K562 (cell line): Measurements from ENCODE around the gene PTPN5. TPM values are rescaled to one million over a fixed set of nuclear protein-coding genes. Genes with fewer than 3 reads are reported as not detected.

ENCODE experiments used
- CBX8 ChIP-seq: fragments of 200-600 bp; sonication (generic); IDR thresholded peaks from 2 replicates; pipeline ENCODE4 v1.6.1; 2012; ENCODE audit warnings: borderline replicate concordance, mixed run types, low read depth, mild to moderate bottlenecking, moderate library complexity, mixed read lengths, low read length, control low read depth, inconsistent platforms; ENCODE audit not compliant: poor library complexity, severe bottlenecking; ENCODE audit errors: extremely low read depth
- HNRNPLL ChIP-seq: fragments of 200-400 bp; formaldehyde crosslinking; IDR thresholded peaks from 2 replicates; pipeline ENCODE4 v1.6.1; 2017; ENCODE audit warnings: low read length, low read depth, mild to moderate bottlenecking; ENCODE audit not compliant: poor library complexity, severe bottlenecking
- MCM7 ChIP-seq, 2 experiments: fragments of 450-650 bp; IDR thresholded peaks; 2 replicates each; pipeline ENCODE4 v1.6.1; 2016 to 2018
- POLR2A ChIP-seq: fragments of 450-650 bp; conservative IDR thresholded peaks from 2 replicates; pipeline ENCODE4 v1.6.1; 2016
- RBBP5 ChIP-seq: fragments of 200-600 bp; sonication (generic); IDR thresholded peaks from 2 replicates; pipeline ENCODE4 v1.6.1; 2012; ENCODE audit warnings: borderline replicate concordance, mild to moderate bottlenecking, low read length, control low read depth, inconsistent platforms; ENCODE audit not compliant: insufficient read depth, poor library complexity, severe bottlenecking
- RBM17 ChIP-seq: fragments of 200-400 bp; formaldehyde crosslinking; IDR thresholded peaks from 2 replicates; pipeline ENCODE4 v1.6.1; 2017; ENCODE audit warnings: low read depth, mild to moderate bottlenecking, low read length, borderline replicate concordance
- RBM39 ChIP-seq: fragments of 200-400 bp; formaldehyde crosslinking; optimal IDR thresholded peaks from 2 replicates; pipeline ENCODE3; 2018; ENCODE audit warnings: low read depth, low read length
- RNF2 ChIP-seq: sonication (generic); IDR thresholded peaks from 2 replicates; pipeline ENCODE4 v1.6.1; 2016
- SMC3 ChIP-seq: conservative IDR thresholded peaks from 2 replicates; pipeline ENCODE4 v1.6.1; 2011; ENCODE audit warnings: low read depth, low read length, improper control_type of control experiment; ENCODE audit not compliant: insufficient read depth
- SP2 ChIP-seq: IDR thresholded peaks from 2 replicates; pipeline ENCODE4 v1.6.1; 2011; ENCODE audit warnings: mild to moderate bottlenecking, low read depth, low read length, moderate library complexity; ENCODE audit not compliant: poor library complexity, severe bottlenecking; ENCODE audit errors: extremely low read depth
- SRSF7 ChIP-seq: fragments of 200-400 bp; formaldehyde crosslinking; optimal IDR thresholded peaks from 2 replicates; pipeline ENCODE3; 2017; ENCODE audit warnings: mild to moderate bottlenecking, low read depth, low read length
- TFAM ChIP-seq: fragments of 250-450 bp; sonication (Bioruptor Pico); conservative IDR thresholded peaks from 2 replicates; pipeline ENCODE4 v1.5.0; 2021; ENCODE audit warnings: mild to moderate bottlenecking, moderate library complexity
- ZFP36 ChIP-seq: fragments of 150-350 bp; IDR thresholded peaks from 2 replicates; pipeline ENCODE4 v1.6.1; 2018; ENCODE audit warnings: low read length, low read depth; ENCODE audit not compliant: partially characterized antibody
- polyA plus RNA-seq, 8 experiments: library from polyadenylated mRNA; depleted of rRNA in 4 of 8; stranded (reverse) in 5 of 8; unstranded in 3 of 8; fragments of >200 nt; fragmentation: Nextera tagmentation in 2 of 8; fragmentation: Illumina TruSeq in 1 of 8; extraction: Ambion mirVana in 2 of 8; extraction: Trizol in 1 of 8; gene quantifications; 2 replicates each; pipeline versions ENCODE4 v1.2.1 to v1.2.3, GENCODE V29; 2011 to 2014; ENCODE audit warnings: inconsistent platforms in 1 of 8, missing spikeins in 1 of 8
- total RNA-seq, 7 experiments: library from RNA; depleted of rRNA in 6 of 7; stranded (reverse); fragments of >200 nt in 6 of 7; fragmentation: Illumina TruSeq in 2 of 7; extraction: Trizol in 2 of 7; gene quantifications; 2 replicates each; pipeline versions ENCODE4 v1.2.1 to v1.2.3, GENCODE V29; 2011 to 2021; ENCODE audit warnings: low replicate concordance in 1 of 7
- TF ChIP-seq, protein P1 (sequence below): IDR thresholded peaks from 2 replicates; pipeline ENCODE4 v1.6.1; 2016; ENCODE audit warnings: missing genetic modification characterization, missing compliant biosample characterization
- TF ChIP-seq, protein P2 (sequence below): fragments of 450-650 bp; IDR thresholded peaks from 2 replicates; pipeline ENCODE4 v1.6.1; 2017; ENCODE audit warnings: antibody characterized with exemption, mild to moderate bottlenecking
- TF ChIP-seq, protein P3 (sequence below): fragments of 450-650 bp; IDR thresholded peaks from 2 replicates; pipeline ENCODE4 v1.6.1; 2016; ENCODE audit warnings: borderline replicate concordance
- TF ChIP-seq, protein P4 (sequence below), 2 experiments: fragments of 450-650 bp in 1 of 2; sonication (generic) in 1 of 2; formaldehyde crosslinking; conservative IDR thresholded peaks; 2 replicates each; pipeline versions ENCODE4 v1.4.0 to v1.8.1; 2020 to 2022; ENCODE audit warnings: mild to moderate bottlenecking in 1 of 2, missing genetic modification reagents in 1 of 2

Gene PTPN5
- total and polyA plus RNA-seq, 9 of the 15 experiments (the other 6 are each of a cell fraction or from before 2014, with no cell fraction given): not detected

DNA sequence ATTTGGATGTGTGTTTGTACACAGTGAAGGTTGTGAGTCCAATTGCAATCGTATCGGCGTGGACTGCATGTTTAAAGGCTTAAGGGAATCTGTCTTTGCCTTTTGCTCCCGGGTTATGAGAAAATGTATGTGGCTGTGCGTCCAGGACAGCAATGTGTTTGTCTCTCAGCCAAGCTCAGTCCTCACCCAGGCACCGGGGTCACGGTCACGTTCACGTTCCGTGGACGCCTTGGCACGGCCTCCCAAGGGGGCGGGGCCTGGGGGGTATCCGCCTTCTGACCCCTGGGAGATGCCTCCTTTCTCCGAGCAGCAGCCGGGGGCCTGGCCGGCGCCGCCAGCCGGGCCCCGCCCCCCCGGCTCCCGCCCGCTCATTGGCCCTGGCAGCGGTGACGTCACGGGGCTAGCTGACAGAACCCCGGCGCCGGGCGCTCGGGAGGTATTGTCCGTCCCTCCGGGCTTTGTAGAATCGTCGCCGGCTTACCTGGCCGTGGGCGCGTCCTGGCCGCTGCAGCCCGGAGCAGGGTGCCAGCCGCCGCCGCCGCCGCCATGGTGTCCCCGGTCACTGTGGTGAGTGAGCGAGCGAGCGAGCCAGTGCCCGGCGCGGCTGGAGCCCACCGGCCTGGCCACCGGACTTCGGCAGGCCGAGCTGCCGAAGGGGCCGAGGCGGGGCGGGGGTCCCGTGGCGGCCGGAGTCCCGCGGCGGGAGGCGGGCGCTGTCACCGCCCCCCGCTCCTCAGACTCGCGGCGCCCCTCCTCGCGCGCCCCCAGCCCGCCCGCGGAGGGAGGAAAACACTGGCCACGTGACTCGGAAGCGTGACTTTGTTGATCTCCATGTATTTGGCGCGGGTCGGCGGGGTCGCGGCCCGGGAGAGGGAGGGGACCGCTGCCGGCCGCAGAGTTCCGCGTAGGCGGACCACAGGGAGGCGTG is 93.0 kb downstream of the PTPN5 start, which contains the start of gene TMEM86A (continued):
- TF ChIP-seq RBM39: no peak
- TF ChIP-seq CBX8: no peak
- TF ChIP-seq POLR2A: peak; percentile 61
- TF ChIP-seq, protein P1, sequence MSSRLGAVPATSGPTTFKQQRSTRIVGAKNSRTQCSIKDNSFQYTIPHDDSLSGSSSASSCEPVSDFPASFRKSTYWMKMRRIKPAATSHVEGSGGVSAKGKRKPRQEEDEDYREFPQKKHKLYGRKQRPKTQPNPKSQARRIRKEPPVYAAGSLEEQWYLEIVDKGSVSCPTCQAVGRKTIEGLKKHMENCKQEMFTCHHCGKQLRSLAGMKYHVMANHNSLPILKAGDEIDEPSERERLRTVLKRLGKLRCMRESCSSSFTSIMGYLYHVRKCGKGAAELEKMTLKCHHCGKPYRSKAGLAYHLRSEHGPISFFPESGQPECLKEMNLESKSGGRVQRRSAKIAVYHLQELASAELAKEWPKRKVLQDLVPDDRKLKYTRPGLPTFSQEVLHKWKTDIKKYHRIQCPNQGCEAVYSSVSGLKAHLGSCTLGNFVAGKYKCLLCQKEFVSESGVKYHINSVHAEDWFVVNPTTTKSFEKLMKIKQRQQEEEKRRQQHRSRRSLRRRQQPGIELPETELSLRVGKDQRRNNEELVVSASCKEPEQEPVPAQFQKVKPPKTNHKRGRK (tag): no peak
- no peak for TF ChIP-seq MCM7 (IDR thresholded peaks at IDR 0.05)
- TF ChIP-seq, protein P2, sequence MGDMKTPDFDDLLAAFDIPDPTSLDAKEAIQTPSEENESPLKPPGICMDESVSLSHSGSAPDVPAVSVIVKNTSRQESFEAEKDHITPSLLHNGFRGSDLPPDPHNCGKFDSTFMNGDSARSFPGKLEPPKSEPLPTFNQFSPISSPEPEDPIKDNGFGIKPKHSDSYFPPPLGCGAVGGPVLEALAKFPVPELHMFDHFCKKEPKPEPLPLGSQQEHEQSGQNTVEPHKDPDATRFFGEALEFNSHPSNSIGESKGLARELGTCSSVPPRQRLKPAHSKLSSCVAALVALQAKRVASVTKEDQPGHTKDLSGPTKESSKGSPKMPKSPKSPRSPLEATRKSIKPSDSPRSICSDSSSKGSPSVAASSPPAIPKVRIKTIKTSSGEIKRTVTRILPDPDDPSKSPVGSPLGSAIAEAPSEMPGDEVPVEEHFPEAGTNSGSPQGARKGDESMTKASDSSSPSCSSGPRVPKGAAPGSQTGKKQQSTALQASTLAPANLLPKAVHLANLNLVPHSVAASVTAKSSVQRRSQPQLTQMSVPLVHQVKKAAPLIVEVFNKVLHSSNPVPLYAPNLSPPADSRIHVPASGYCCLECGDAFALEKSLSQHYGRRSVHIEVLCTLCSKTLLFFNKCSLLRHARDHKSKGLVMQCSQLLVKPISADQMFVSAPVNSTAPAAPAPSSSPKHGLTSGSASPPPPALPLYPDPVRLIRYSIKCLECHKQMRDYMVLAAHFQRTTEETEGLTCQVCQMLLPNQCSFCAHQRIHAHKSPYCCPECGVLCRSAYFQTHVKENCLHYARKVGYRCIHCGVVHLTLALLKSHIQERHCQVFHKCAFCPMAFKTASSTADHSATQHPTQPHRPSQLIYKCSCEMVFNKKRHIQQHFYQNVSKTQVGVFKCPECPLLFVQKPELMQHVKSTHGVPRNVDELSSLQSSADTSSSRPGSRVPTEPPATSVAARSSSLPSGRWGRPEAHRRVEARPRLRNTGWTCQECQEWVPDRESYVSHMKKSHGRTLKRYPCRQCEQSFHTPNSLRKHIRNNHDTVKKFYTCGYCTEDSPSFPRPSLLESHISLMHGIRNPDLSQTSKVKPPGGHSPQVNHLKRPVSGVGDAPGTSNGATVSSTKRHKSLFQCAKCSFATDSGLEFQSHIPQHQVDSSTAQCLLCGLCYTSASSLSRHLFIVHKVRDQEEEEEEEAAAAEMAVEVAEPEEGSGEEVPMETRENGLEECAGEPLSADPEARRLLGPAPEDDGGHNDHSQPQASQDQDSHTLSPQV: no peak
- TF ChIP-seq TFAM (CRISPR knock-in tag): no peak
- TF ChIP-seq RBM17: no peak
- TF ChIP-seq HNRNPLL: no peak
- no peak for TF ChIP-seq ZFP36
- TF ChIP-seq, protein P3, sequence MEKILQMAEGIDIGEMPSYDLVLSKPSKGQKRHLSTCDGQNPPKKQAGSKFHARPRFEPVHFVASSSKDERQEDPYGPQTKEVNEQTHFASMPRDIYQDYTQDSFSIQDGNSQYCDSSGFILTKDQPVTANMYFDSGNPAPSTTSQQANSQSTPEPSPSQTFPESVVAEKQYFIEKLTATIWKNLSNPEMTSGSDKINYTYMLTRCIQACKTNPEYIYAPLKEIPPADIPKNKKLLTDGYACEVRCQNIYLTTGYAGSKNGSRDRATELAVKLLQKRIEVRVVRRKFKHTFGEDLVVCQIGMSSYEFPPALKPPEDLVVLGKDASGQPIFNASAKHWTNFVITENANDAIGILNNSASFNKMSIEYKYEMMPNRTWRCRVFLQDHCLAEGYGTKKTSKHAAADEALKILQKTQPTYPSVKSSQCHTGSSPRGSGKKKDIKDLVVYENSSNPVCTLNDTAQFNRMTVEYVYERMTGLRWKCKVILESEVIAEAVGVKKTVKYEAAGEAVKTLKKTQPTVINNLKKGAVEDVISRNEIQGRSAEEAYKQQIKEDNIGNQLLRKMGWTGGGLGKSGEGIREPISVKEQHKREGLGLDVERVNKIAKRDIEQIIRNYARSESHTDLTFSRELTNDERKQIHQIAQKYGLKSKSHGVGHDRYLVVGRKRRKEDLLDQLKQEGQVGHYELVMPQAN: no peak
- no peak for TF ChIP-seq SP2
- TF ChIP-seq SRSF7: no peak
- TF ChIP-seq RBBP5: no peak
- TF ChIP-seq SMC3: no peak
- TF ChIP-seq, protein P4, sequence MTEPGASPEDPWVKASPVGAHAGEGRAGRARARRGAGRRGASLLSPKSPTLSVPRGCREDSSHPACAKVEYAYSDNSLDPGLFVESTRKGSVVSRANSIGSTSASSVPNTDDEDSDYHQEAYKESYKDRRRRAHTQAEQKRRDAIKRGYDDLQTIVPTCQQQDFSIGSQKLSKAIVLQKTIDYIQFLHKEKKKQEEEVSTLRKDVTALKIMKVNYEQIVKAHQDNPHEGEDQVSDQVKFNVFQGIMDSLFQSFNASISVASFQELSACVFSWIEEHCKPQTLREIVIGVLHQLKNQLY (CRISPR knock-in tag; conservative IDR thresholded peaks at IDR 0.05): no peak
- TF ChIP-seq RNF2: no peak
